Thoracic aorta (tissue), 2 donors: ENCODE data around the gene A1CF. TPM values are rescaled to one million over a fixed set of nuclear protein-coding genes. Genes with fewer than 3 reads are reported as not detected.

ENCODE experiments used
- ATAC-seq: fragments of 150-250 bp; one replicate; pipeline ENCODE4 v1.8.0; 2017; ENCODE audit warnings: low read depth; ENCODE audit not compliant: insufficient number of reproducible peaks, low FRiP score
- DNase-seq: peaks from one replicate; pipeline ENCODE4 v3.0.0-alpha.2; 2020; ENCODE audit warnings: low spot score
- H3K27ac ChIP-seq, 2 donors: fragments of 200-600 bp; sonication (generic); 1 replicate in 1 of 2; 2 replicates in 1 of 2; pipeline ENCODE4 v1.5.1; 2016; ENCODE audit warnings: mild to moderate bottlenecking in 2 of 2, moderate library complexity in 2 of 2
- H3K27me3 ChIP-seq: fragments of 200-600 bp; sonication (generic); replicated peaks from 2 replicates; pipeline ENCODE4 v1.6.0; 2016; ENCODE audit warnings: mild to moderate bottlenecking; ENCODE audit not compliant: insufficient read depth
- H3K36me3 ChIP-seq: fragments of 200-600 bp; sonication (generic); one replicate; pipeline ENCODE4 v1.5.1; 2016
- H3K4me1 ChIP-seq, 2 donors: fragments of 200-600 bp; sonication (generic); 1 replicate in 1 of 2; 2 replicates in 1 of 2; pipeline versions ENCODE4 v1.5.1 to v1.6.0; 2016; ENCODE audit warnings: low read depth in 2 of 2, mild to moderate bottlenecking in 1 of 2; ENCODE audit not compliant: control insufficient read depth in 1 of 2
- H3K4me3 ChIP-seq: fragments of 200-600 bp; sonication (generic); 2 replicates; pipeline ENCODE4 v1.5.1; 2016; ENCODE audit warnings: mild to moderate bottlenecking
- H3K9me3 ChIP-seq: fragments of 200-600 bp; sonication (generic); 2 replicates; pipeline ENCODE4 v1.5.1; 2016
- CTCF ChIP-seq: fragments of 200-600 bp; sonication (generic); IDR thresholded peaks from one replicate; pipeline ENCODE4 v1.5.1; 2019; ENCODE audit warnings: antibody characterized with exemption
- total RNA-seq, 2 donors: library from RNA; depleted of rRNA; stranded (reverse); fragments of >200 nt; gene quantifications; one replicate each; pipeline versions ENCODE4 v1.1.0 to v1.2.3, GENCODE V29; 2016

A1CF gene
- total RNA-seq, 2 donors from 2014 or later, result not detected

GRCh38 chr10:50837095-50837494 lies 48.3 kb downstream of the A1CF start:
- H3K27me3 ChIP-seq, result no peaks in the 10 kb centered on the region
- DNase-seq, result no peak
- no peak for ATAC-seq
- H3K4me1 ChIP-seq, result no peaks in the 10 kb centered on the region
- no peak for TF ChIP-seq CTCF
- H3K4me3 ChIP-seq, result no peak overlapping the region
- no peaks in the 10 kb centered on the region for H3K36me3 ChIP-seq
- H3K9me3 ChIP-seq, result no peaks in the 10 kb centered on the region
- H3K27ac ChIP-seq, result no peak overlapping the region

GRCh38 chr10:50832171-50832751 lies 53.2 kb downstream of the A1CF start:
- Histone ChIP-seq H3K36me3 (no peaks in the 10 kb centered on the region), H3K27ac (no peak overlapping the region), H3K9me3 (no peaks in the 10 kb centered on the region), H3K27me3 (no peaks in the 10 kb centered on the region), H3K4me3 (no peak overlapping the region), H3K4me1 (no peaks in the 10 kb centered on the region)
- TF ChIP-seq CTCF, result no peak
- DNase-seq (no peak), ATAC-seq (no peak)

GRCh38 chr10:50830066-50830465 lies 55.4 kb downstream of the A1CF start:
- no peak for TF ChIP-seq CTCF
- H3K36me3 ChIP-seq, result no peaks in the 10 kb centered on the region
- no peaks in the 10 kb centered on the region for H3K27me3 ChIP-seq
- H3K27ac ChIP-seq, result no peak overlapping the region
- ATAC-seq (no peak), DNase-seq (no peak)
- H3K4me1 ChIP-seq, result no peaks in the 10 kb centered on the region
- no peak overlapping the region for H3K4me3 ChIP-seq
- no peaks in the 10 kb centered on the region for H3K9me3 ChIP-seq

- DNase-seq (no peak), ATAC-seq (no peak)
- H3K36me3 ChIP-seq, result no peaks in the 10 kb centered on the region
- TF ChIP-seq CTCF, result no peak
- H3K27ac ChIP-seq, result no peak overlapping the region
- H3K4me3 ChIP-seq, result no peak overlapping the region
- H3K9me3 ChIP-seq, result no peaks in the 10 kb centered on the region
- H3K27me3 ChIP-seq, result no peaks in the 10 kb centered on the region
- H3K4me1 ChIP-seq, result no peaks in the 10 kb centered on the region
These were observed 60.6 kb downstream of the A1CF start for GRCh38 chr10:50824782-50825181.

- Histone ChIP-seq H3K4me3 (no peak overlapping the region), H3K9me3 (no peaks in the 10 kb centered on the region), H3K27me3 (no peaks in the 10 kb centered on the region), H3K27ac (no peak overlapping the region), H3K36me3 (no peaks in the 10 kb centered on the region), H3K4me1 (no peaks in the 10 kb centered on the region)
- DNase-seq (no peak), ATAC-seq (no peak)
- TF ChIP-seq CTCF, result no peak
These were observed 61.6 kb downstream of the A1CF start for GRCh38 chr10:50823789-50824188.
